K562 (cell line): ENCODE data around the gene TBC1D16.

Experiments used
- CBX8 ChIP-seq: fragments of 200-600 bp; sonication (generic); IDR thresholded peaks from 2 replicates; pipeline ENCODE4 v1.6.1; 2012; ENCODE audit warnings: borderline replicate concordance, mixed run types, low read depth, mild to moderate bottlenecking, moderate library complexity, mixed read lengths, low read length, control low read depth, inconsistent platforms; ENCODE audit not compliant: poor library complexity, severe bottlenecking; ENCODE audit errors: extremely low read depth
- FIP1L1 ChIP-seq: fragments of 200-400 bp; formaldehyde crosslinking; IDR thresholded peaks from 2 replicates; pipeline ENCODE4 v1.6.1; 2018; ENCODE audit warnings: mild to moderate bottlenecking, low read depth, low read length; ENCODE audit not compliant: poor library complexity, severe bottlenecking
- GTF2F1 ChIP-seq: IDR thresholded peaks from 2 replicates; pipeline ENCODE4 v1.6.1; 2011; ENCODE audit warnings: low read depth, low read length, improper control_type of control experiment
- KDM5B ChIP-seq: fragments of 200-600 bp; sonication (generic); IDR thresholded peaks from 2 replicates; pipeline ENCODE4 v1.6.1; 2012; ENCODE audit warnings: low read depth, mild to moderate bottlenecking, moderate library complexity, low read length, control low read depth, inconsistent platforms; ENCODE audit not compliant: insufficient replicate concordance
- TCF3 ChIP-seq: sonication (generic); formaldehyde crosslinking; IDR thresholded peaks from 2 replicates; pipeline ENCODE4 v1.4.0; 2020; ENCODE audit warnings: mild to moderate bottlenecking, missing genetic modification reagents
- ZNF76 ChIP-seq: fragments of 250-450 bp; sonication (Bioruptor Pico); IDR thresholded peaks from 2 replicates; pipeline ENCODE4 v1.4.0; 2020; ENCODE audit warnings: mild to moderate bottlenecking, moderate library complexity, borderline replicate concordance
- TF ChIP-seq, protein P1 (sequence below): sonication (generic); formaldehyde crosslinking; IDR thresholded peaks from 2 replicates; pipeline ENCODE4 v1.5.0; 2020; ENCODE audit warnings: missing genetic modification reagents
- TF ChIP-seq, protein P2 (sequence below): sonication (generic); formaldehyde crosslinking; IDR thresholded peaks from 2 replicates; pipeline ENCODE4 v1.8.1; 2022; ENCODE audit warnings: missing genetic modification reagents
- TF ChIP-seq, protein P3 (sequence below), 3 experiments: IDR thresholded peaks in 2 of 3; conservative IDR thresholded peaks in 1 of 3; 2 replicates each; pipeline ENCODE4 v1.5.1; 2011 to 2012; ENCODE audit warnings: low read length in 3 of 3, mild to moderate bottlenecking in 3 of 3, control low read depth in 2 of 3, improper control_type of control experiment in 1 of 3, inconsistent platforms in 1 of 3, low read depth in 1 of 3, mixed read lengths in 1 of 3, moderate library complexity in 1 of 3; ENCODE audit not compliant: insufficient read depth in 2 of 3
- TF ChIP-seq, protein P4 (sequence below): fragments of 450-650 bp; IDR thresholded peaks from 2 replicates; pipeline ENCODE4 v1.6.1; 2016; ENCODE audit warnings: low read depth
- TF ChIP-seq, protein P5 (sequence below): conservative IDR thresholded peaks from 2 replicates; pipeline ENCODE4 v1.6.1; 2011; ENCODE audit warnings: low read depth, mild to moderate bottlenecking, low read length; ENCODE audit not compliant: control insufficient read depth

DNA sequence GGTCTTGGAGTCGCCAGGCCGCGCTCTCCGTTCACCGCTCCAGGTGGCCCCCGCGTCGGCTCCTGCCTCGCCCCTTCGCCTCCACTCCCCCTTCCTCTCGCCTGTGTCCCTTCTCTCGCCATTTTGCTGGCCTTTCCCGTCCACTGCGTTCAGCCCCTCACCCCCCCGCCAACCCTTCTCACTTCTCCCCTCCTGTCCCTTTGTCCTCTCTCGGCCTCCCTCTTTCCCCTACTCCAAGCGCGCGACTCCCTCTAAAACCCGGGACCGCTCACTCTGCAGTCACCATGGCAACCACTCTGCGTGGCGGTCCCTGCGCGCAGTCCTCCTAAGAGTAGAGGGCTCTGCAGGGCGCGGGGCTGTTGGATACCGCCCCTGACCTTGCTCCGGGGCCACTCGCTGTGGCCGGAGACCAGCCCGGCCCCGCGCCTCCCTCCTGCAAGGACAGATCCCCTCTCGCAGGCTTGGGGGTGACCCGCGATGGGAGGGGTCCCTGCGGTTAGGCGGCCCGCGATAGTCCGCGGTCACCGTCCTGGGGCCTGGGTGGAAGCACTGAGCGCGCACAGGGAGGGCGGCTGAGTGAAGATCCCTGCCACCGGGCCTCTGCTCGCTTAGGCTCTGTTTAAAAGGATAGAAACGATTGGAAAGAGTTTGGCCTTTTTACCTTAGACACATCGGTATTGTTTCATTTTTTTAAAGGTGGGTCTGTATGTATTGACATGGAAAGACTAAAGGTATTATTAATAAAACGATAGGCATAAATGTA lies 1.2 kb upstream of the TBC1D16 start:
- no peak for TF ChIP-seq ZNF76 (CRISPR knock-in tag)
- TF ChIP-seq, protein P1, sequence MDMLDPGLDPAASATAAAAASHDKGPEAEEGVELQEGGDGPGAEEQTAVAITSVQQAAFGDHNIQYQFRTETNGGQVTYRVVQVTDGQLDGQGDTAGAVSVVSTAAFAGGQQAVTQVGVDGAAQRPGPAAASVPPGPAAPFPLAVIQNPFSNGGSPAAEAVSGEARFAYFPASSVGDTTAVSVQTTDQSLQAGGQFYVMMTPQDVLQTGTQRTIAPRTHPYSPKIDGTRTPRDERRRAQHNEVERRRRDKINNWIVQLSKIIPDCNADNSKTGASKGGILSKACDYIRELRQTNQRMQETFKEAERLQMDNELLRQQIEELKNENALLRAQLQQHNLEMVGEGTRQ (CRISPR knock-in tag) = no peak
- TF ChIP-seq, protein P2, sequence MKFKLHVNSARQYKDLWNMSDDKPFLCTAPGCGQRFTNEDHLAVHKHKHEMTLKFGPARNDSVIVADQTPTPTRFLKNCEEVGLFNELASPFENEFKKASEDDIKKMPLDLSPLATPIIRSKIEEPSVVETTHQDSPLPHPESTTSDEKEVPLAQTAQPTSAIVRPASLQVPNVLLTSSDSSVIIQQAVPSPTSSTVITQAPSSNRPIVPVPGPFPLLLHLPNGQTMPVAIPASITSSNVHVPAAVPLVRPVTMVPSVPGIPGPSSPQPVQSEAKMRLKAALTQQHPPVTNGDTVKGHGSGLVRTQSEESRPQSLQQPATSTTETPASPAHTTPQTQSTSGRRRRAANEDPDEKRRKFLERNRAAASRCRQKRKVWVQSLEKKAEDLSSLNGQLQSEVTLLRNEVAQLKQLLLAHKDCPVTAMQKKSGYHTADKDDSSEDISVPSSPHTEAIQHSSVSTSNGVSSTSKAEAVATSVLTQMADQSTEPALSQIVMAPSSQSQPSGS (CRISPR knock-in tag) = no peak
- TF ChIP-seq TCF3 (CRISPR knock-in tag) = no peak
- no peak for TF ChIP-seq CBX8
- TF ChIP-seq, protein P3, sequence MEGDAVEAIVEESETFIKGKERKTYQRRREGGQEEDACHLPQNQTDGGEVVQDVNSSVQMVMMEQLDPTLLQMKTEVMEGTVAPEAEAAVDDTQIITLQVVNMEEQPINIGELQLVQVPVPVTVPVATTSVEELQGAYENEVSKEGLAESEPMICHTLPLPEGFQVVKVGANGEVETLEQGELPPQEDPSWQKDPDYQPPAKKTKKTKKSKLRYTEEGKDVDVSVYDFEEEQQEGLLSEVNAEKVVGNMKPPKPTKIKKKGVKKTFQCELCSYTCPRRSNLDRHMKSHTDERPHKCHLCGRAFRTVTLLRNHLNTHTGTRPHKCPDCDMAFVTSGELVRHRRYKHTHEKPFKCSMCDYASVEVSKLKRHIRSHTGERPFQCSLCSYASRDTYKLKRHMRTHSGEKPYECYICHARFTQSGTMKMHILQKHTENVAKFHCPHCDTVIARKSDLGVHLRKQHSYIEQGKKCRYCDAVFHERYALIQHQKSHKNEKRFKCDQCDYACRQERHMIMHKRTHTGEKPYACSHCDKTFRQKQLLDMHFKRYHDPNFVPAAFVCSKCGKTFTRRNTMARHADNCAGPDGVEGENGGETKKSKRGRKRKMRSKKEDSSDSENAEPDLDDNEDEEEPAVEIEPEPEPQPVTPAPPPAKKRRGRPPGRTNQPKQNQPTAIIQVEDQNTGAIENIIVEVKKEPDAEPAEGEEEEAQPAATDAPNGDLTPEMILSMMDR (IDR thresholded peaks at IDR 0.05 in 2 of 3, conservative IDR thresholded peaks at IDR 0.05 in 1 of 3; ENCODE audit: insufficient read depth in 2 of 3, low read depth in 1 of 3, low read length in 3 of 3) = no peak
- no peak for TF ChIP-seq FIP1L1
- TF ChIP-seq GTF2F1 = no peak
- no peak for TF ChIP-seq KDM5B
- TF ChIP-seq, protein P4, sequence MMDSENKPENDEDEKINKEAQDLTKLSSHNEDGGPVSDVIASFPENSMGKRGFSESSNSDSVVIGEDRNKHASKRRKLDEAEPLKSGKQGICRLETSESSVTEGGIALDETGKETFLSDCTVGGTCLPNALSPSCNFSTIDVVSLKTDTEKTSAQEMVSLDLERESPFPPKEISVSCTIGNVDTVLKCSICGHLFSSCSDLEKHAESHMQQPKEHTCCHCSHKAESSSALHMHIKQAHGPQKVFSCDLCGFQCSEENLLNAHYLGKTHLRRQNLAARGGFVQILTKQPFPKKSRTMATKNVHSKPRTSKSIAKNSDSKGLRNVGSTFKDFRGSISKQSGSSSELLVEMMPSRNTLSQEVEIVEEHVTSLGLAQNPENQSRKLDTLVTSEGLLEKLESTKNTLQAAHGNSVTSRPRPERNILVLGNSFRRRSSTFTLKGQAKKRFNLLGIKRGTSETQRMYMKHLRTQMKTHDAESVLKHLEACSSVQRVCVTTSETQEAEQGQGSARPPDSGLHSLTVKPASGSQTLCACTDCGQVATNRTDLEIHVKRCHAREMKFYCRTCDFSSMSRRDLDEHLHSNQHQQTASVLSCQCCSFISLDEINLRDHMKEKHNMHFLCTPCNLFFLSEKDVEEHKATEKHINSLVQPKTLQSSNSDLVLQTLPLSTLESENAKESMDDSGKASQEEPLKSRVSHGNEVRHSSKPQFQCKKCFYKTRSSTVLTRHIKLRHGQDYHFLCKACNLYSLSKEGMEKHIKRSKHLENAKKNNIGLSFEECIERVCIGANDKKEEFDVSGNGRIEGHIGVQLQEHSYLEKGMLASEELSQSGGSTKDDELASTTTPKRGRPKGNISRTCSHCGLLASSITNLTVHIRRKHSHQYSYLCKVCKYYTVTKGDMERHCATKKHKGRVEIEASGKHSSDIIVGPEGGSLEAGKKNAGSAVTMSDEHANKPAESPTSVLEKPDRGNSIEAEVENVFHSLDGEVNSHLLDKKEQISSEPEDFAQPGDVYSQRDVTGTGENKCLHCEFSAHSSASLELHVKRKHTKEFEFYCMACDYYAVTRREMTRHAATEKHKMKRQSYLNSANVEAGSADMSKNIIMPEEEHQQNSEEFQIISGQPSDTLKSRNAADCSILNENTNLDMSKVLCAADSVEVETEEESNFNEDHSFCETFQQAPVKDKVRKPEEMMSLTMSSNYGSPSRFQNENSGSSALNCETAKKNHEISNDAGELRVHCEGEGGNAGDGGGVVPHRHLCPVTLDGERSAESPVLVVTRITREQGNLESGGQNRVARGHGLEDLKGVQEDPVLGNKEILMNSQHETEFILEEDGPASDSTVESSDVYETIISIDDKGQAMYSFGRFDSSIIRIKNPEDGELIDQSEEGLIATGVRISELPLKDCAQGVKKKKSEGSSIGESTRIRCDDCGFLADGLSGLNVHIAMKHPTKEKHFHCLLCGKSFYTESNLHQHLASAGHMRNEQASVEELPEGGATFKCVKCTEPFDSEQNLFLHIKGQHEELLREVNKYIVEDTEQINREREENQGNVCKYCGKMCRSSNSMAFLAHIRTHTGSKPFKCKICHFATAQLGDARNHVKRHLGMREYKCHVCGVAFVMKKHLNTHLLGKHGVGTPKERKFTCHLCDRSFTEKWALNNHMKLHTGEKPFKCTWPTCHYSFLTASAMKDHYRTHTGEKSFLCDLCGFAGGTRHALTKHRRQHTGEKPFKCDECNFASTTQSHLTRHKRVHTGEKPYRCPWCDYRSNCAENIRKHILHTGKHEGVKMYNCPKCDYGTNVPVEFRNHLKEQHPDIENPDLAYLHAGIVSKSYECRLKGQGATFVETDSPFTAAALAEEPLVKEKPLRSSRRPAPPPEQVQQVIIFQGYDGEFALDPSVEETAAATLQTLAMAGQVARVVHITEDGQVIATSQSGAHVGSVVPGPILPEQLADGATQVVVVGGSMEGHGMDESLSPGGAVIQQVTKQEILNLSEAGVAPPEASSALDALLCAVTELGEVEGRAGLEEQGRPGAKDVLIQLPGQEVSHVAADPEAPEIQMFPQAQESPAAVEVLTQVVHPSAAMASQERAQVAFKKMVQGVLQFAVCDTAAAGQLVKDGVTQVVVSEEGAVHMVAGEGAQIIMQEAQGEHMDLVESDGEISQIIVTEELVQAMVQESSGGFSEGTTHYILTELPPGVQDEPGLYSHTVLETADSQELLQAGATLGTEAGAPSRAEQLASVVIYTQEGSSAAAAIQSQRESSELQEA = no peak
- TF ChIP-seq, protein P5, sequence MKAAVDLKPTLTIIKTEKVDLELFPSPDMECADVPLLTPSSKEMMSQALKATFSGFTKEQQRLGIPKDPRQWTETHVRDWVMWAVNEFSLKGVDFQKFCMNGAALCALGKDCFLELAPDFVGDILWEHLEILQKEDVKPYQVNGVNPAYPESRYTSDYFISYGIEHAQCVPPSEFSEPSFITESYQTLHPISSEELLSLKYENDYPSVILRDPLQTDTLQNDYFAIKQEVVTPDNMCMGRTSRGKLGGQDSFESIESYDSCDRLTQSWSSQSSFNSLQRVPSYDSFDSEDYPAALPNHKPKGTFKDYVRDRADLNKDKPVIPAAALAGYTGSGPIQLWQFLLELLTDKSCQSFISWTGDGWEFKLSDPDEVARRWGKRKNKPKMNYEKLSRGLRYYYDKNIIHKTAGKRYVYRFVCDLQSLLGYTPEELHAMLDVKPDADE = no peak
